CD1c-positive myeloid dendritic cell (primary cell): ENCODE data around the gene GCHFR.

Experiments used
- DNase-seq: peaks from one replicate; pipeline ENCODE4 v3.0.0-alpha.2; 2016; ENCODE audit errors: extremely low spot score

GCHFR gene

DNA sequence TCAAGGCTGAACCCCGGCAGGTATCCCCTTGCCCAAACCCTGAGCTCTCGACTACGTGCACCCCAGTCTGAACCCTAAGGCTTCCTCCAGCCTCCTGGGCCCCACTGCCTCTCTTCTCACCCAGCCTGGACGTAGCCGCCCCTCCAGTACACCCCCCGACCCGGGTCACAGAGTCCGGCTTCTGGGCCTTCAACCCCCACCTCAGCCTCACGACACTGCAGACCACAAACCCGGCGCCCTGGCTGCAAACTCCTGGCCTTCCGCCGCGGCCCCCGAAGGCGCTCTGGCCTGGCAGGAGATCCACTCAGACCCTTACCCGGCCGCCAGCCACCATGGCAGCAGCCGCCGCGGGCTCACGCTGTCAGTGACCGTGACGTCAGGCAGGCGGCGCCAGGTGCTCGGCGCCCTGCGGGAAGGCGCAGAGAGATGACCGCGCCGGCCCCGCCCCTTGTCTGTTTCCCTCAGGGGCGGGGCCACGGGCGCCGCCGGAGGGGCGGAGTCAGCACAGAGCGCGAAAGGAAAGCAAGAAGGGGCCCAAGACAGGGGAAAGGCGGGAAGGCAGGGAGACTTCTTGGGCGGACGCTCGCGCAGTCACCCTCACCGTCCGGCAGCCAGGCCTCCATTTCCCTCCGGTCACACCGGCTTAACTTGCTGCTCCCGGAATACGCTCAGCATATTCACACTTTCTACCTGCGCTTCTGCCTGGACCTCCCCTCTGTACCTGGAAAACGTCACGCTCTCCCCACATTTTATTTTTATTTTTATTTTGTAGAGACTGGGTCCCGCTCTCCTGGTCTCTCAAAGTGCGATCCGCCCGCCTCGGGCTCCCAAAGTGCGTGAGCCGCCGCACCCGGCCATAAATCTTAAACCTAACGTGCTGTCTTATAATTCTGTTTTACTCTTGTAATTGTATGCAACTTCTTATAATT, 8.7 kb upstream of the GCHFR start, which contains the start of gene RMDN3:
TSS of gene RMDN3 (minus strand) at position 372 of the 929 bp plus-strand sequence. CDS start 471 bp downstream, outside the sequence.
- DNase-seq: peak; percentile 98

DNA sequence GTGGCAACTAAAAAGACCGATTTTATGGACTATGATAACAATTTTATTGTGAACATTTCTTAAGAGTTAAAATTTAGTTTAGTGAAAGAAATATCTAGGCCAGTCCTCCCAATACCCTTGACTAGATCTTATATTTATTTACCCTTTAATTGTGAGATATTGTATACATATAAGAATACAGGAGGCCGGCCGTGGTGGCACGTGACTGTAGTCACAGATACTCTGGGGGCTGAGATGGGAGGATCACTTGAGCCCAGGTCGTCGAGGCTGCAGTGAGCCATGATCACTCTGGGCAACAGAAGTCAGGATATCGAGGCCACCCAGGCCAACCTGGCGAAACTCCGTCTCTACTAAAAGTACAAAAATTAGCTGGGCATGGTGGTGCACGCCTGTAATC, 8.1 kb upstream of the GCHFR start:
- DNase-seq: no peak

DNA sequence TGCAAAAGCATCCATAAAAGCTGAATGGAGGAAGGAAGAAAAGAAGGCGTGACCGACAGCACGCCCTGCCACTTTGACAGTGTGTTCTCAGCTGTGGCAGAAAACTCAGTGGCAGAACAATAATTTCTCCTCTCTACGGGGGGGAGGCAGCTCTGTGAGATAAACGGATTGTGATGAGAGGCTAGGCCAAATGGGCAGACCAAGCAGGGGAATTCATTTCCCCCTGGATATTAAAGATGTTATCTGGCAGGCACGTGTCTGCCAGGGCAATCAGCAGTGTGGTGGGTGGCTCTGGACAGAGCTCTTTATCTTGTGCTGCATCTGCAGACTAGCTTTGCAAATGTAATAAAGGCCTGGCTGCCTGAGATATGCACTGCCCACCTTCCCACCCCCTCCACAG, 6.9 kb upstream of the GCHFR start:
- no peak for DNase-seq

DNA sequence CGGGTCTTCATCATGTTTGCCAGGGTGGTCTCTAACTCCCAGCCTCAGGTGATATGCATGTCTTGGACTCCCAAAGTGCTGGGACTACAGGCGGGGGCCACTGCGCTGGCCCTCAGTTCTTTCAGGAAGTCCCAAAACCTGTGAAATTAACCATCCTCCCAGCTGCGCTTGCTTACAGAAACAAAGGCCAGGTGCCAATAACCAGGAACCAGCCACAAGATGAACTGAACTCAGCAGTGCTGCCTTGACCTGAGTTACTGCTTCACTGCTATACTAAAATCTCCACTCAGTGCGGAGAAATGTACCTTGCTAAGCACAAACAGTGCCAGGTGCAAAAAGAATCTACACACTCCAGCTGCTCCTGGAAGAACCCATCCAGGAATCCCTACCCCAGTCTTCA, 3.9 kb upstream of the GCHFR start:
- DNase-seq: no peak

DNA sequence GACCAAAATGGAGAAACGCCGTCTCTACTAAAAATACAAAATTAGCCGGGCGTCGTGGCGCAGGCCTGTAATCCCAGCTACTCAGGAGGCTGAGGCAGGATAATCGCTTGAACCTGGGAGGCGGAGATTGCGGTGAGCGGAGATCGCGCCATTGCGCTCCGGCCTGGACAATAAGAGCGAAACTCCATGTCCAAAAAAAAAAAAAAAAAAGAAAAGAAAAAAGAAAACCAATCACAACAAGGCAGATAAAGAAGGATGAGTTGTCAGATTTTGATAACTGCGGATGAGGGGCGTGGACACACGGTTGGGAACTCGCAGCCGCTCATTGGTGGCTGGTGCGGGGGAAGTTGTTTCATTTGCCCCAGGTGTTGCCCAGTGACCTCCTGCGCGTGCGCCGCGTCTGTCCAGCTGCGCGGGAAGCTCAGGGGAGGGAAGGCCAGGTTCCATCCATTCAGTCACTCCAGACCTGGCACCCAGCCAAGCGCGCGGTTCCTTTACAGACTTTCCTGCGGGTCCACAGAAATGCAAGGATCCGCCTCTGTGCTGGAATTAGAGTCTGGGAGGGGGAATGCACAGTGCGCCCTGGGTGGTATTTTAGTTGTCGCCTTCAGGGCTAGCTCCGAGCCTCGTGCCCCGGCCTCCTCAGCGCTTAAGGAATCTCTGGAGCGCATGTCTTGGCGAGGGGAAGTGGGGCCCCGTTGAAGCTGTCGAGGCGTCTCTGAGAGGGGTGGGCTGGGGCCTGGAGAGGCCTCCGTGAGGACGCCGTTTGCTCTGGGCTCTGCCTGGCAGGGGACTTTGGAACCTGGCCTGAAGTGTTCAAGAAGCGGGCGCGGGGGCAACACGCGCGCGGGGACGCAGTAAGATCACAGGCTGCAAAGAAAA, 708 bp upstream of the GCHFR start:
- DNase-seq: peak; percentile 36

DNA sequence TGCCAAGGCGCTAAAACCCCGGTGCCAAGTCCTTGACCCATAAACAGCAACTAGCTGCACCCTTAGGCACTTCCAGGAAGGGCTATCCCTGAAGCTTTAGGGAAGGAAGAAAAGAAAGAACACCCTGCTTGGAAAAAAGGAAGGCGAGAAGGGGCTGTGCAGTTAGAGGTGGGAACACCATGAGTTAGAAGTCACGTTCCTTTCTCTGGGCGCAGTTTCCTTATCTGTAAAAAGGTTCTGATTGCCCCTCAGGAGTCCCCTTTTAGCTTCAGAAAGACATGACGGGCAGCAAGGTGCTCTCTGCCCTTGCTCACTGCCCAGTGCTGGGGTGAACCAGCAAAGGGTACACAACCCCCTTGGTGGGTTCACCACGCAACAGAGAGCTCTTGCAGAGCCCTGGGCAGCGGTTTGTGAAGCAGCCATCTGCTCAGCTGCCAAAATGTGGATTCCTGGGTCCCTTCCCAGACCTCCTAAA, 798 bp downstream of the GCHFR start:
- peak; percentile 18 for DNase-seq

DNA sequence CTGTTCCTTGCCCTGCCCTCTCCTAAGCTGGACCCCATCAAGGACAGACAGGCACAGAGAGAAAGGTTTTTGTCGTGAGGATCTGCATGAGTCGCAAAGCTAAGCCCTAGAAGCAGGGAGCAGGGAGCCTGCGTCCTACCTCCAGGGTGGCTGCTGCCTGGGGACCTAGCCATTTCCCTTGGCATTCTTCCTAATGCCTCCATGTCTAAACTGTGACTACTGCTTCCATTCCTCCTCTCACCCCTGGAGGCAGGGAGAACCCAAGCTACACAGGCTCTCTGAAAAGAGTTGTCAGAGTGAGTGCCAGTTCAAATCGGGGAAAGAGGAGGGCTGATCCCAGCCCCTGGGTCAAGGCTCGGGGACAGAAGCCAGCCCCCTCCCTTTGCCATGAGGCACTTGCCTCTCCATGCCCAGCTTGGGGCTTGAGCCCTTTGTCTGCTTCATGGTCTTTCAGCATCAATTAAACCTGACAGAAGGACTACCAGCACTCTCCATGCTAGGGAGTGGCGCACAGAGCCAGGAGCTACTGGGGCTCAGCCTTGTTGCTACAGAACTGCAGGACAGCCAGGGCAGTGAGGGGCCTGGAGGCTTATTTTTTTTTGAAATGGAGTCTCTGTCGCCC, 2.4 kb downstream of the GCHFR start:
- no peak for DNase-seq

DNA sequence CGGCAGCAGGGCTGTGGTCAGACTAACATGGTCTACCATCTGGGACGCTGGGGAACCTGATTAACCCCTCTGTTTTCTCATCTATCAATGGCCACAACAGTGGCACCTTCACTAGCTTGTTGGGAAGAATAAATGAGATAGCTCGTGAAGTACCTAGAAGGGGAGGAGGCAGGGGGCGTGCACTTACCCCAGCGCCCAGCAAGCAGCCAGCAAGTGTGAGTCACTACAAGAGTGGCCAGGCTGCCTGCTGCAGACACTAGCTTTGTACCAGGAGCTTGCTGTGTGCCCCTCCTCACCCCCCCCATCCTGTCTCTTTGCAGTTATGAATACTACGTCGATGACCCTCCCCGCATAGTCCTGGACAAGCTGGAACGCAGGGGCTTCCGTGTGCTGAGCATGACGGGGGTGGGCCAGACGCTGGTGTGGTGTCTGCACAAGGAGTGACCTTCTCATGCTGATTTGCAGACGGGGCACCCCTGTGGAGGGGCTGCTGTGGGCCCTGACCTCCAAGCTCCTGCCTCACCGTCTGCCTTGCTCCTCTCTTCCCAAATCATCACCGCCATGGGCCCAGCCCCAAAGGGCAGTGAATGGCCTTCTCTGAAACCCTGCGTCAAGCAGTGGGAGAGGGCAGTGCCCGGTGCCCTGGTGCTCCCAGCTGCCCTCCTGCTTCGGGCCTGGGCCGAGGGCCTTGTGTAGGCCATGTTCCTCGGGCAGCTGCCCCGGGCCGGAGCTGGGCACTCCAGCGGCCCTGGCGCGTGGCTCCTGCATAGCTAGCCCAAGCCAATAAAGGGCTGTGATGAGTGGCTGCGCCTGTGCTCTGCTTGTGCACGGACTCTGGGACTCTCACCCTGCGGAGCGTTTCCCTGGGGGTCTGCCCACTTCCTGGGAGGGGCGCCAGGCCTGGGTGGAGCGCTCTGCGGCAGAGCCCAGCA, 3.3 kb downstream of the GCHFR start:
- DNase-seq: no peak

DNA sequence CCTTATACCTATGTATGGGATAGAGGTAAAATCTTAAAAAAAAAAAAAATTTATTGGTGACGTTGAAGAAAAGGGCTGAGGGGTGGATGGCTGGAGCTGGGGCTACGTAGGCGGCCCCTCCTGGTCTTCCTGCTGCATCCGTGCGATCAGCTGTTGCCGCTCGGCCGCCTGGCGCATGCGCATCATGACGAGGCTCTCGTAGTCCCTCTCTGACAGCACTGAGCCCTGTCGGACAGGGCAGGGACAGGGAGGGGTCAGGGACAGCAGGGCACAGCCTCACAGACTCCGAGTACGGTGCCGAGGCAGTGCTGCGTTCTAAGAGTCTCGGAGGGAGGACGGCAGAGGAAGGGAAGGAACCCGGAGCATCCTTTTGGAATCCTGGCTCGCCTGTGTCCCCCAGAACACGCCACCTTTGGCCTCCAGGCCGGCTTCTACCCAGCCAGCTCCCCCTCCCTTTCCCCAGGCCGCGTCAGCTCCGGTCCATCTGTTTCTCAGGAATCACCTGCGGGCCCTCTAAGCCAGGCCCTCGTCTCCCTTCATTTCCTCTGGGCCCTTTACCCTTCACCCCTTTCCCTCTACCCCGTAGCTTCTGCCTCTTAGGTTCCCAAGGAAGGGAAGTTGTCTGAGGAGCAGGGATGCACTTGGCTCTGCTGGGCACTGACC, 4.1 kb downstream of the GCHFR start:
- DNase-seq: no peak

DNA sequence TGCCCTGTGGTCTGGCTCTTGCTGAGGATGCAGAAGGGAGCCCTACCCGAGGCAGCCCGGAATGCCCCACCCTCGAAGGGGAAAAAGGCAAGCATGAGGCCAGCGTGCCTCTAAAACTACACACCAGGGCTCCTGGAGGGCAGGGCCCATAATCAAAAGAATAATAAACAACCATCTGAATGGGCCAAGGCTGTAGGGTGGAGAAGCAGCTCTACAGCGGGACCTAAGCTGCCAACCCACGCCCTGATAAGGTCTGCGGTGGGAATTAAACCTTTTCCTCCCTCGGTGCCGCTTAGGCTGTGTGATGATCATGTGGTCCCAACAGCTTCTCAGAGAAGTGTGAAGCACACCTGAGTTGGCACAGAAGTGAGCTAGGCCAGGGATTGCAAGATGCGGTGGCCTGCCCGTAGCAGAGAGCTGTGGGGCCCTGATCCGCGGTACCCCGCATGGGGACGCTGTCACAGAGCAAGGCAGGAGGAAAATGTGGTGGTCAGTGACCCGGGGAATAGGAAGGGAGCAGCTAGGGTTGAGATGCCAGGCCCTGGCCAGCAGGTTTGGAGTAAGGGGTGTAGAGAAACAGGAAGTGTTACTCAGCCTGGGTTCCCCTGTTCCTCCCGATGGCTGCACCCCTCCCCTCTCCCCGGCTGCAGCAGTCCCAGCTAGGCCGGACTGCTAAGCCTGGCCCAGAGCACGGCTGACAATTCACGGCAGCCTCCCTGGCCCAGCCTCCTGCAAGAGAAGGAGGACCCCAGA, 4.8 kb downstream of the GCHFR start:
- DNase-seq: no peak

DNA sequence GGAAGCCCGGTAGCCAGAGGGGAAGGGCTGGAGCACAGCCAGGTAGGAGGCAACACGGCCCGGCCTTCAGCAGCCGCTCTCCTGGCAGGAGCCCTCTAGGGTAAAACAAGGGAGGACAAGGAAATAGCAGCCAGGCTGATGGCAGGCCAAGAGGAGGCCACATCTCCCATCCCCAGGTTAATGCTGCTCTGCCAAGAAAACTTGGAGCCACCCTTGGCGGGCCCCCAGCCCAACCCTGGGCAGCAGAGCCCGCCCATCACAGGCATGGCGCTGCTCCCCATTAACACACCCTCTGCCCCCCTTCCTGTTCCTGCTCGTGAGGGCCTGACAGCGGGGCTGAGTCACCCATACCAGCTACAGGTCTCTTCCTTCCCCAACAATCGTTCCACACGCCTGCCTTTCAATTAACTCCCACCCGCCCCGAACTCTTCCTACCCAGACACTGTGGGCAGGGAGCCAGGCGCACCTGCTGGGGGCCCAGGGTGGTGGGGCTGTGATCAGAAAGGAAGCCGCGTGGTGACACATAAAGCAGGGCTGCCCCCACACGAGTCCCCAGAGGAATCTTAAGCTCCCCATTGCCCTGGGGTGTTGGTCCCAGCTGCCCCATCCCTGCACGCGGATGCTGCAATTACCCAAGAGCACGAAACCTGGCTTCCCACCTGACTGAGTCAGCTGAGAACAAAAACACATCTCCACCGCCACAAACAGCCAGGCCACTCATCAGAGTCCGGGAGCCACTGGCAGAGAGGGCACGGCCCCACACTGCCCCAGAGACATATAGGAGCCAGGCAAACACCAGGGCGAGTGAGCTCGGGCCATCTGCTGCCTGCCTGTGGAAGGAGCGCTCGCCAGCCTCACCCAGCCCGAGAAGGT, 5.6 kb downstream of the GCHFR start, which contains the start of gene C15orf62:
TSS of gene C15orf62 (plus strand) at position 707 of the 873 bp plus-strand sequence. CDS start 516 bp downstream, outside the sequence.
- DNase-seq: peak; percentile 61

DNA sequence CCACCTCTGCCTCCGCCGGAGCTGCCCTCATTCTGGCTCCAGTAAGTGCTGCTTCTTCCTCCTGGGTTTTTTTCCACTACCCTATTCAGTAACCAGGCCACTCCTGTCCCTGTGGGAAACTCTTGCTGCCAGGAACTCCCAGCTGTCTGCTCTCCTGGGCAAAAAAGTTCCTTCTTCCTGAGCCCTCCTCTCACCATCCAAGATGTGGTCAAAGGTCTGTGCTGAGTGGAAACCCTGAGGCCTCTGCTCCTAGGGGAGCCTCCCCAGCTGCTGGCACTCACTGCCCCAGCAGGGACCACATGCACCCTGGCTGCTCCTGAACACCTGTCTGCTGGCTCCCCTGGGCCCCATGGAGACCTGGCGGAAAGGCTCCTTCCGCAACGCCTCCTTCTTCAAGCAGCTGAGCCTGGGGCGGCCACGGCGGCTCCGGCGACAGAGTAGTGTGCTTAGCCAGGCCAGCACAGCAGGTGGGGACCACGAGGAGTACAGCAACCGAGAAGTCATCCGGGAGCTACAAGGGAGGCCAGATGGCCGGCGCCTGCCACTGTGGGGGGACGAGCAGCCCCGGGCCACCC, 6.4 kb downstream of the GCHFR start:
- peak; percentile 24 for DNase-seq

DNA sequence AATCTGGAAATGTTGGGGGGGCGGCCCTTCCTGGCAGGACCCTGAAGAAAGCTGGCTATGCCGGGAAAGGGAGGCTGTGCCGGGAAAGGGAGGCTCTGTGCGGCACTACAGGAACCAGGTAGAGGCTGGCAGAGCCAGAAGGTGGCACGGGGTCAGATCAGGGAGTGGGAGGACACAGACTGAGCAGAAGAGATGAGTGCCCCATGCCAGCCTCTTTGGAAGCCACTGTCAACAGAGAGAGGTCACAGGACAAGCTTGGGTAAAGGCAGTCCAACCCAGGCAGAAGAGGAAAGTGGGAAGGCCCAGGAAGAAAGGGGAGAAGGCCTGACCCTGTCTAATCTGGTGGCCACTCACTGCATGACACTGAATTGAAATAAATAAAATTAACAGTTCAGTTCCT, 7.4 kb downstream of the GCHFR start:
- DNase-seq: no peak

DNA sequence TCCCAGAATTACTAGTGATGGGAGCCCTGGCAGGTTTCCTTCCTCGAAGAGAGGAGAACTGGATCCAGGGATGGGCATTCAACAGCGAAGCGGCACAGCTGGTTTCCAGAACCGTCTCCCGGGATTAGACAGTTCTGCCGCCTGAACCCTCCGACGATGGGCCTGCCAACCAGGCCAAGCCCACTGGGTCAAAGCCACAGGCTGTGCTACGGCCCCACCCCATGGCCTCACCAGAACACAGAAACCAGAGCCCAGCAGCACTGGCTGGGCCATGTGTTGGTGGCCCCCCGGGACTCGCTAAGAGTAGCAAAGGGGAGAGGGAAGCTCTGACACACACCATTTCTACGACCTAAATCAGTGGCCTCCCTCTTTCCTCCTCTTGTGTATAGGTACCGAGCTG, 8.1 kb downstream of the GCHFR start:
- DNase-seq: no peak

DNA sequence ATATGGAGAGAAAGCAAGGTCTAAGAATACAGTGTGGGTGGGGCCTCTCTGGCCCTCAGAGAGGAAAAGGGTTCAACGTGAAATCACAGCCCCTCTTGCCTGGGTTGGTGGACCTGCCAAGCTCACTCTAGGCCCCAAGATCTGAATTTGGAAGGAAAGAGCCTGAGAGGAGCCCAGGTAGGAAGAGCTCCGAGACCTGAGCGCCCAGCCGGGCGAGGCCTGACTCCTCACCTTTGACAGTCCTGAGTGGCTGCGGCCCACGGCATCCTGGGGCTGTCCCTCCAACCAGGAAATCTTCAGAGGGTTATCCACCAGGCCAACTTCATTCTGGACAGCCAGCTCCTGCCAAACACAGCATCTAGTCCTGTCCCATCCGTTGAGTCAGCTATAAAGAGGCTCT, 9.6 kb downstream of the GCHFR start:
- no peak for DNase-seq

DNA sequence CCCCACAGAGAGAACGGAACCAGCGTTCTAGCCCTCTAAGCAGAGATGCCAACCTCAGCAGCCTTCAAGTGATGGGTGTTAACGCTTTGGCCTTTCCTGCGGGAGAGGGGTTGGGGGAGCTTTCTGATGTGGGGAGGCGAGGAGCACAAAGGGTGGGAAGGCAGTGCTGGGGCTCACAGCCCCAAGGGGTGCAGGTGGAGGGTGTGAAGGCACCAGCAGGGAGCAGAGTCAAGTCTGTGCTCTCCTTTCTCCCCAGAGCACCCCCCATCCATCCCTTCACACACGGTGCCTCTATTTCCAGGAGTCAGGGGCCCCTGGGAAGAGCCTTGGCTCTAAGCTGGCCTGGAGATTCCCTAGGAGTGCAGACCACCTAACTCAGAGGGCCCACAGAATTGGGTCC, 10.0 kb downstream of the GCHFR start:
- DNase-seq: no peak

DNA sequence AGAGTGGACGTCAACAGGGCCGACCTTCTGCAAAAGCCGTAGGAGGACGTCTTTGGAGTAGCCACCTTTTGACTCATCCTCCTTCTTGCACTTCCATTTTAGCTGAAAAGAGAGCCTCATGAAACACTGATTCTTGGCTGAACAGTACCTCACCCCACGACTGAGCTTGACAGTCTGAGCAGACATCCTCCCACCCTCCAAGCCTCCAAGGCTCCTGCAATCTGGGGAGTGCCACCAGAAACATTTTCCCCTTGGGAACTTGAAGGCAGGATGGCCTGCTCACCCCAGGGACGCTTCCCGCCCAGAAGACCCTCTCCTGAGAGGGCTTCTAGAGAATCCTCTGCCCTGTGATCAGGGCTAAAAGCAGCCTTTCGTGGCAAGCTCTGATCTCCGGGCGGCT, 11.1 kb downstream of the GCHFR start:
- no peak for DNase-seq
